ENCODE measurements around the gene SPOCK1. TPM values are rescaled to one million over a fixed set of nuclear protein-coding genes. Genes with fewer than 3 reads are reported as not detected.

SPOCK1 gene
- polyA plus RNA-seq, 1 experiment: 304 TPM

GRCh38 chr5:137347865-137348264, 151.3 kb downstream of the SPOCK1 start:
- H3K27me3 ChIP-seq (ENCODE audit: control insufficient read depth, insufficient read depth, low read length): no peaks in the 10 kb centered on the region
- CTCF ChIA-PET: no interaction called here
- H3K36me3 ChIP-seq (ENCODE audit: control insufficient read depth, insufficient read depth, low read length): no peaks in the 10 kb centered on the region
- TF ChIP-seq, protein P1, sequence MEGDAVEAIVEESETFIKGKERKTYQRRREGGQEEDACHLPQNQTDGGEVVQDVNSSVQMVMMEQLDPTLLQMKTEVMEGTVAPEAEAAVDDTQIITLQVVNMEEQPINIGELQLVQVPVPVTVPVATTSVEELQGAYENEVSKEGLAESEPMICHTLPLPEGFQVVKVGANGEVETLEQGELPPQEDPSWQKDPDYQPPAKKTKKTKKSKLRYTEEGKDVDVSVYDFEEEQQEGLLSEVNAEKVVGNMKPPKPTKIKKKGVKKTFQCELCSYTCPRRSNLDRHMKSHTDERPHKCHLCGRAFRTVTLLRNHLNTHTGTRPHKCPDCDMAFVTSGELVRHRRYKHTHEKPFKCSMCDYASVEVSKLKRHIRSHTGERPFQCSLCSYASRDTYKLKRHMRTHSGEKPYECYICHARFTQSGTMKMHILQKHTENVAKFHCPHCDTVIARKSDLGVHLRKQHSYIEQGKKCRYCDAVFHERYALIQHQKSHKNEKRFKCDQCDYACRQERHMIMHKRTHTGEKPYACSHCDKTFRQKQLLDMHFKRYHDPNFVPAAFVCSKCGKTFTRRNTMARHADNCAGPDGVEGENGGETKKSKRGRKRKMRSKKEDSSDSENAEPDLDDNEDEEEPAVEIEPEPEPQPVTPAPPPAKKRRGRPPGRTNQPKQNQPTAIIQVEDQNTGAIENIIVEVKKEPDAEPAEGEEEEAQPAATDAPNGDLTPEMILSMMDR (IDR thresholded peaks at IDR 0.05; ENCODE audit: insufficient read depth, low read depth, low read length): no peak
- H3K4me3 ChIP-seq (ENCODE audit: low read depth, low read length): no peak overlapping the region
- DNase-seq (ENCODE audit: low read depth): no peak
- POLR2A ChIA-PET: no interaction called here

DNA sequence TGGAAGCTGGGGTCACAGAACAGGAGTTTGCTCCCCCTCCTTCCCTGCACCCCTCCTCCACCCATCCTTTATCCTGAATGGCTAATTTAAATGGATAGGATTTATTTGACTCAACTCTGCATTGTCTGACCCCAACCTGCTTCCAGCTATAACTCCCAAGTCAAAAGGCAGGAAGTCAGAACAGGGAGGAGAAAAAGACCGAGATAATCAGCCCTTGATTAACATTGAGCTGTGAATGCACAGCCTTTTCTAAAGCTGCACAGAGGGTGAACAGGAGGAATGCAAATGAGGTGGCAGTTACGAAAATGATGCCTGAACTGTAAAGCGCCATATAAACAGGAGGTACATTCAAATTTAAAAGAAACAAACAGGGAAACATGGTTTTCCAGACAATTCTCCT, 152.8 kb downstream of the SPOCK1 start:
- no peak overlapping the region for H3K4me3 ChIP-seq (ENCODE audit: low read depth, low read length)
- ChIA-PET POLR2A (no interaction called here), CTCF (interaction anchor here (0.8 to 4.6 kb wide), 8 partner anchors 17 to 189 kb away, joined by 3 to 54 read pairs (median 4); partner anchors contain the start of gene SPOCK1)
- no peaks in the 10 kb centered on the region for H3K36me3 ChIP-seq (ENCODE audit: control insufficient read depth, insufficient read depth, low read length)
- DNase-seq (ENCODE audit: low read depth): no peak
- H3K27me3 ChIP-seq (ENCODE audit: control insufficient read depth, insufficient read depth, low read length): no peaks in the 10 kb centered on the region
- TF ChIP-seq, protein P1 (IDR thresholded peaks at IDR 0.05; ENCODE audit: insufficient read depth, low read depth, low read length): no peak

DNA sequence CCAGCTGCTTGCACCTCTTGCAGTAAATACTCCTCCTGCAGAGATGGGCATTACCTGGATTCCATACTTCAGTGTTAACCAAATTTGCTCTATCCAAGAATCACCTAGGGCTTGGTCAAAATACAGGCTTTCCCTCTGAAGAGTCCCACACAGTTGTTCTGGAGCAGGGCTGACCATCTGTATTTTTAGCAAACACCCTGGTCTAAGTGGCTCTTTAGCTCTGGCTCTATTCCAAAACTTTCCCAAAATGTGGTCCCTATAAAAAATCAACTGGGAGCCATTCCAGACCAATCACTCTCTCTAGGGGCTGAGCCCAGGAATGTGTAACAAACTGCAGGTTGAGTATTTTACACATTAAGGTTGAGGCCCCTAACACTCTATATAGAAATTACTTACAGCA, 153.7 kb downstream of the SPOCK1 start:
- no peak for DNase-seq (ENCODE audit: low read depth)
- CTCF ChIA-PET: interaction anchor here (0.6 to 4.6 kb wide), 28 partner anchors 8 to 314 kb away, joined by 3 to 54 read pairs (median 4); partner anchors contain the start of gene SPOCK1
- Histone ChIP-seq H3K27me3 (ENCODE audit: control insufficient read depth, insufficient read depth, low read length) (no peaks in the 10 kb centered on the region), H3K36me3 (ENCODE audit: control insufficient read depth, insufficient read depth, low read length) (no peaks in the 10 kb centered on the region), H3K4me3 (ENCODE audit: low read depth, low read length) (no peak overlapping the region)
- POLR2A ChIA-PET: no interaction called here
- TF ChIP-seq, protein P1 (IDR thresholded peaks at IDR 0.05; ENCODE audit: insufficient read depth, low read depth, low read length): no peak

DNA sequence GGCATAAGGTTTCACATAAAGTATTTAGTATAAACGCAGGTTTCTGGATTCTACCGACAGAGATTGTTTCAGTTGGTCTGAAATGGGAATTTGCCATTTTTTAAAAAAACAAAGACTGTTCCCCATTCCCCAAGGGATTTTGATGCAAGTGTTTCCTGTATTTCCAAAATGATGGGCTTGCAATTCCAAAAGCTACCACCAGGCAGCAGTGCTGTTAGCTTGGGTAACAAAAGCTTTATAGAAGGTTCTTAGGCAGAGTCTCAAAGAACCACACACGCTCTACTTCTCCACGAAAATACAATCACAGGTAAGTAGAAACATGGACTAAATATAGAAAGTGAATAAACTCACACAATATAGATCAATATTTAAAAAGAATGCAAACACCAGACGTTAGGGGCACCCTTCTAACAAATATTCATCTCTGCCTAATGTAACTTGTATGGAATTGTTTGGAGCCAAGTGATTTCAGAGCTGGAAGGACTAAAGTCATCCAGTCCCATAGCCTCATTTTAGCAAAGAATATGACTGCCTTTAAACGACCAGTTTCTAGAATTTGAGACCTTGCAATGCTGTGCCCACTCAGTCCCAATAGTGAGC, 154.3 kb downstream of the SPOCK1 start:
- TF ChIP-seq, protein P1 (IDR thresholded peaks at IDR 0.05; ENCODE audit: insufficient read depth, low read depth, low read length): peak; percentile 88
- no peak for DNase-seq (ENCODE audit: low read depth)
- Histone ChIP-seq H3K27me3 (ENCODE audit: control insufficient read depth, insufficient read depth, low read length) (no peaks in the 10 kb centered on the region), H3K4me3 (ENCODE audit: low read depth, low read length) (no peak overlapping the region), H3K36me3 (ENCODE audit: control insufficient read depth, insufficient read depth, low read length) (no peaks in the 10 kb centered on the region)
- POLR2A ChIA-PET: no interaction called here
- CTCF ChIA-PET: interaction anchor here (0.6 to 4.6 kb wide), 29 partner anchors 8 to 315 kb away, joined by 3 to 54 read pairs (median 4); partner anchors contain the start of gene SPOCK1

- no peak for DNase-seq (ENCODE audit: low read depth)
- H3K27me3 ChIP-seq (ENCODE audit: control insufficient read depth, insufficient read depth, low read length): no peaks in the 10 kb centered on the region
- no peaks in the 10 kb centered on the region for H3K36me3 ChIP-seq (ENCODE audit: control insufficient read depth, insufficient read depth, low read length)
- POLR2A ChIA-PET: no interaction called here
- no peak overlapping the region for H3K4me3 ChIP-seq (ENCODE audit: low read depth, low read length)
- TF ChIP-seq, protein P1 (IDR thresholded peaks at IDR 0.05; ENCODE audit: insufficient read depth, low read depth, low read length): no peak
- CTCF ChIA-PET: interaction anchor here (1.0 to 4.6 kb wide), 7 partner anchors 18 to 154 kb away, joined by 3 to 54 read pairs (median 13); partner anchors contain the start of gene SPOCK1
Observed at GRCh38 chr5:137344021-137344420, 155.1 kb downstream of the SPOCK1 start.
